Activated naive CD8-positive, alpha-beta T cell treated with anti-CD3 and anti-CD28 coated beads, Interleukin-2, amount 50 U/mL, for 24 hours (primary cell): Measurements from ENCODE around the gene WWC1.
"Not testable (repeated sequence)": the region's sequence is repeated elsewhere in the genome, so short reads cannot be mapped to it uniquely, and the experiment has no call there.

Source experiments
- ATAC-seq: fragments of 150-1000 bp; cut with Tn5 transposase; one replicate; pipeline ENCODE4 v1.10.0; 2021
- DNase-seq: peaks from one replicate; pipeline ENCODE4 v3.0.0; 2021
- H3K27ac Mint-ChIP-seq: one replicate; pipeline ENCODE4 v1.8.0; 2021; ENCODE audit warnings: mild to moderate bottlenecking, mixed read lengths
- H3K27me3 Mint-ChIP-seq: one replicate; pipeline ENCODE4 v1.8.0; 2021; ENCODE audit warnings: mixed read lengths
- H3K36me3 Mint-ChIP-seq: one replicate; pipeline ENCODE4 v1.8.0; 2021; ENCODE audit warnings: low read depth, mixed read lengths
- H3K4me1 Mint-ChIP-seq: one replicate; pipeline ENCODE4 v1.8.0; 2021; ENCODE audit warnings: mixed read lengths
- H3K4me3 Mint-ChIP-seq: one replicate; pipeline ENCODE4 v1.8.0; 2021; ENCODE audit warnings: mild to moderate bottlenecking, moderate library complexity, mixed read lengths
- H3K9me3 Mint-ChIP-seq: one replicate; pipeline ENCODE4 v1.8.0; 2021; ENCODE audit warnings: mixed read lengths

The WWC1 gene

GRCh38 chr5:168273056-168273980, 18.1 kb upstream of the WWC1 start:
- Mint-ChIP-seq H3K36me3 (no peaks in the 10 kb centered on the region), H3K9me3 (no peaks in the 10 kb centered on the region), H3K27me3 (peaks cover 24% of the 10 kb centered on the region), H3K27ac (no peak overlapping the region), H3K4me1 (peaks cover 7% of the 10 kb centered on the region), H3K4me3 (no peak overlapping the region)
- DNase-seq (no peak), ATAC-seq (peak; percentile 39)

- no peak overlapping the region for H3K27ac Mint-ChIP-seq
- no peak for DNase-seq
- H3K4me1 Mint-ChIP-seq, result peaks cover 4% of the 10 kb centered on the region
- no peak overlapping the region for H3K4me3 Mint-ChIP-seq
- H3K36me3 Mint-ChIP-seq, result no peaks in the 10 kb centered on the region
- H3K9me3 Mint-ChIP-seq, result no peaks in the 10 kb centered on the region
- H3K27me3 Mint-ChIP-seq, result peaks cover 13% of the 10 kb centered on the region
- no peak for ATAC-seq
Measured at GRCh38 chr5:168274406-168274805, 17.0 kb upstream of the WWC1 start.

GRCh38 chr5:168275940-168276339, 15.5 kb upstream of the WWC1 start:
- H3K9me3 Mint-ChIP-seq, result no peaks in the 10 kb centered on the region
- no peaks in the 10 kb centered on the region for H3K4me1 Mint-ChIP-seq
- H3K36me3 Mint-ChIP-seq, result no peaks in the 10 kb centered on the region
- DNase-seq (no peak), ATAC-seq (no peak)
- H3K27me3 Mint-ChIP-seq, result peaks cover 9% of the 10 kb centered on the region
- no peak overlapping the region for H3K4me3 Mint-ChIP-seq
- no peak overlapping the region for H3K27ac Mint-ChIP-seq

- peaks cover 21% of the 10 kb centered on the region for H3K9me3 Mint-ChIP-seq
- H3K4me1 Mint-ChIP-seq, result no peaks in the 10 kb centered on the region
- H3K27ac Mint-ChIP-seq, result no peak overlapping the region
- peaks cover 11% of the 10 kb centered on the region for H3K27me3 Mint-ChIP-seq
- DNase-seq (no peak), ATAC-seq (no peak)
- no peaks in the 10 kb centered on the region for H3K36me3 Mint-ChIP-seq
- H3K4me3 Mint-ChIP-seq, result no peak overlapping the region
Measured at GRCh38 chr5:168282120-168282519, 9.3 kb upstream of the WWC1 start.

- H3K9me3 Mint-ChIP-seq, result peaks cover 21% of the 10 kb centered on the region
- ATAC-seq, result no peak
- H3K27ac Mint-ChIP-seq, result no peak overlapping the region
- DNase-seq, result no peak
- H3K4me1 Mint-ChIP-seq, result peaks cover 2% of the 10 kb centered on the region
- H3K36me3 Mint-ChIP-seq, result no peaks in the 10 kb centered on the region
- H3K27me3 Mint-ChIP-seq, result peaks cover 29% of the 10 kb centered on the region
- no peak overlapping the region for H3K4me3 Mint-ChIP-seq
Measured at GRCh38 chr5:168284809-168285208, 6.6 kb upstream of the WWC1 start.

GRCh38 chr5:168285696-168286095, 5.7 kb upstream of the WWC1 start:
- no peak overlapping the region for H3K27ac Mint-ChIP-seq
- ATAC-seq (no peak), DNase-seq (no peak)
- peaks cover 7% of the 10 kb centered on the region for H3K4me1 Mint-ChIP-seq
- peaks cover 21% of the 10 kb centered on the region for H3K9me3 Mint-ChIP-seq
- H3K36me3 Mint-ChIP-seq, result no peaks in the 10 kb centered on the region
- peaks cover 34% of the 10 kb centered on the region for H3K27me3 Mint-ChIP-seq
- no peak overlapping the region for H3K4me3 Mint-ChIP-seq

- Mint-ChIP-seq H3K9me3 (peaks cover 21% of the 10 kb centered on the region), H3K36me3 (no peaks in the 10 kb centered on the region), H3K27ac (no peak overlapping the region), H3K27me3 (peaks cover 41% of the 10 kb centered on the region), H3K4me3 (no peak overlapping the region), H3K4me1 (peaks cover 12% of the 10 kb centered on the region)
- no peak for ATAC-seq
- no peak for DNase-seq
Measured at GRCh38 chr5:168286386-168286785, 5.1 kb upstream of the WWC1 start.

GRCh38 chr5:168286863-168287262, 4.6 kb upstream of the WWC1 start:
- Mint-ChIP-seq H3K9me3 (peaks cover 18% of the 10 kb centered on the region), H3K27me3 (peaks cover 41% of the 10 kb centered on the region), H3K4me1 (peaks cover 12% of the 10 kb centered on the region)
- DNase-seq, H3K27ac Mint-ChIP-seq, H3K36me3 Mint-ChIP-seq, ATAC-seq, H3K4me3 Mint-ChIP-seq: not testable (repeated sequence)

- no peak overlapping the region for H3K27ac Mint-ChIP-seq
- H3K9me3 Mint-ChIP-seq, result peaks cover 13% of the 10 kb centered on the region
- H3K36me3 Mint-ChIP-seq, result no peaks in the 10 kb centered on the region
- H3K27me3 Mint-ChIP-seq, result peaks cover 41% of the 10 kb centered on the region
- no peak for DNase-seq
- no peak overlapping the region for H3K4me3 Mint-ChIP-seq
- no peak for ATAC-seq
- H3K4me1 Mint-ChIP-seq, result peaks cover 12% of the 10 kb centered on the region
Measured at GRCh38 chr5:168287362-168287761, 4.1 kb upstream of the WWC1 start.

GRCh38 chr5:168288349-168289245, 2.8 kb upstream of the WWC1 start:
- DNase-seq (no peak), ATAC-seq (no peak)
- Mint-ChIP-seq H3K27me3 (peaks cover 50% of the 10 kb centered on the region), H3K36me3 (no peaks in the 10 kb centered on the region), H3K4me1 (peaks cover 12% of the 10 kb centered on the region), H3K27ac (no peak overlapping the region), H3K4me3 (no peak overlapping the region), H3K9me3 (peaks cover 12% of the 10 kb centered on the region)

- ATAC-seq, result no peak
- no peaks in the 10 kb centered on the region for H3K9me3 Mint-ChIP-seq
- H3K4me1 Mint-ChIP-seq, result peaks cover 12% of the 10 kb centered on the region
- peak overlapping the region; percentile 53 for H3K4me3 Mint-ChIP-seq
- H3K27me3 Mint-ChIP-seq, result peaks cover 52% of the 10 kb centered on the region
- no peaks in the 10 kb centered on the region for H3K36me3 Mint-ChIP-seq
- H3K27ac Mint-ChIP-seq, result no peak overlapping the region
- no peak for DNase-seq
Measured at GRCh38 chr5:168290902-168291341, 523 bp upstream of the WWC1 start.

- DNase-seq (no peak), ATAC-seq (peak; percentile 12)
- H3K4me1 Mint-ChIP-seq, result peaks cover 12% of the 10 kb centered on the region
- no peaks in the 10 kb centered on the region for H3K36me3 Mint-ChIP-seq
- no peak overlapping the region for H3K4me3 Mint-ChIP-seq
- H3K27me3 Mint-ChIP-seq, result peaks cover 48% of the 10 kb centered on the region
- no peak overlapping the region for H3K27ac Mint-ChIP-seq
- no peaks in the 10 kb centered on the region for H3K9me3 Mint-ChIP-seq
Measured at GRCh38 chr5:168291964-168292785, 730 bp downstream of the WWC1 start.

GRCh38 chr5:168292786-168293696, 1.6 kb downstream of the WWC1 start:
- Mint-ChIP-seq H3K27me3 (peaks cover 44% of the 10 kb centered on the region), H3K27ac (no peak overlapping the region), H3K4me3 (no peak overlapping the region), H3K9me3 (no peaks in the 10 kb centered on the region), H3K36me3 (no peaks in the 10 kb centered on the region), H3K4me1 (peaks cover 12% of the 10 kb centered on the region)
- ATAC-seq (no peak), DNase-seq (no peak)
